Gastroesophageal sphincter (tissue), 3 donors: ENCODE measurements around the gene MEIKIN.

Source experiments
- CTCF ChIP-seq, 4 experiments: fragments of 200-600 bp in 2 of 4; fragments of 450-650 bp in 2 of 4; sonication (generic) in 1 of 4; IDR thresholded peaks; one replicate each; pipeline ENCODE4 v1.5.1; 2017 to 2019; ENCODE audit warnings: antibody characterized with exemption in 4 of 4, mild to moderate bottlenecking in 2 of 4, moderate library complexity in 2 of 4
- EP300 ChIP-seq: sonication (generic); formaldehyde crosslinking; IDR thresholded peaks from one replicate; pipeline ENCODE4 v1.6.1; 2017; ENCODE audit warnings: antibody characterized with exemption, mild to moderate bottlenecking
- POLR2A ChIP-seq, 2 donors: fragments of 450-650 bp; IDR thresholded peaks; one replicate each; pipeline ENCODE4 v1.6.1; 2017; ENCODE audit warnings: antibody characterized with exemption in 2 of 2, mild to moderate bottlenecking in 2 of 2, moderate library complexity in 1 of 2
- POLR2AphosphoS5 ChIP-seq: sonication (generic); formaldehyde crosslinking; IDR thresholded peaks from one replicate; pipeline ENCODE4 v1.6.1; 2017; ENCODE audit warnings: antibody characterized with exemption

- TF ChIP-seq CTCF (IDR thresholded peaks at IDR 0.05) (no peak), POLR2A (IDR thresholded peaks at IDR 0.05) (no peak), EP300 (no peak), POLR2AphosphoS5 (no peak)
Observed at GRCh38 chr5:131974956-131975726, 29.7 kb upstream of the MEIKIN start.
